H1 (cell line): Measurements from ENCODE around the gene COPS9.

Experiments
- CREB1 ChIP-seq: IDR thresholded peaks from 2 replicates; pipeline ENCODE4 v1.6.1; 2012; ENCODE audit warnings: inconsistent platforms
- CTCF ChIP-seq, 3 experiments: IDR thresholded peaks; 1 replicate in 2 of 3; 2 replicates in 1 of 3; pipeline versions ENCODE4 v1.5.1 to v1.6.1; 2011; ENCODE audit warnings: low read length in 3 of 3, mild to moderate bottlenecking in 3 of 3, inconsistent platforms in 2 of 3, low read depth in 1 of 3, moderate library complexity in 1 of 3; ENCODE audit not compliant: insufficient read depth in 1 of 3; ENCODE audit errors: control extremely low read depth in 1 of 3
- EZH2 ChIP-seq: fragments of 200-600 bp; sonication (generic); IDR thresholded peaks from 2 replicates; pipeline ENCODE4 v1.7.1; 2012; ENCODE audit warnings: low read depth, mild to moderate bottlenecking, moderate library complexity, low read length, inconsistent platforms; ENCODE audit not compliant: severe bottlenecking
- FOSL1 ChIP-seq: IDR thresholded peaks from 2 replicates; pipeline ENCODE4 v1.6.1; 2011; ENCODE audit warnings: mild to moderate bottlenecking, low read depth, low read length, moderate library complexity; ENCODE audit not compliant: insufficient read depth
- KDM1A ChIP-seq: fragments of 200-600, 300-600 bp; sonication (generic); IDR thresholded peaks from 2 replicates; pipeline ENCODE4 v1.7.1; 2016; ENCODE audit warnings: mild to moderate bottlenecking, low read length, borderline replicate concordance
- NRF1 ChIP-seq: IDR thresholded peaks from 2 replicates; pipeline ENCODE4 v1.6.1; 2011; ENCODE audit warnings: mild to moderate bottlenecking, low read depth, low read length, improper control_type of control experiment
- POLR2A ChIP-seq, 2 experiments: IDR thresholded peaks; 1 replicate in 1 of 2; 2 replicates in 1 of 2; pipeline ENCODE4 v1.6.1; 2011; ENCODE audit warnings: low read depth in 2 of 2, low read length in 2 of 2, mild to moderate bottlenecking in 2 of 2; ENCODE audit errors: control extremely low read depth in 1 of 2
- RAD21 ChIP-seq, 2 experiments: IDR thresholded peaks in 1 of 2; conservative IDR thresholded peaks in 1 of 2; 2 replicates each; pipeline ENCODE4 v1.6.1; 2011; ENCODE audit warnings: low read depth in 2 of 2, low read length in 2 of 2, improper control_type of control experiment in 1 of 2, inconsistent platforms in 1 of 2, mild to moderate bottlenecking in 1 of 2, moderate library complexity in 1 of 2
- RBBP5 ChIP-seq: IDR thresholded peaks from 2 replicates; pipeline ENCODE4 v1.7.1; 2012; ENCODE audit warnings: low read depth, mild to moderate bottlenecking, inconsistent platforms, low read length, moderate library complexity, borderline replicate concordance
- SIN3A ChIP-seq, 2 experiments: IDR thresholded peaks in 1 of 2; conservative IDR thresholded peaks in 1 of 2; 2 replicates each; pipeline ENCODE4 v1.6.1; 2011 to 2012; ENCODE audit warnings: low read length in 2 of 2, improper control_type of control experiment in 1 of 2, low read depth in 1 of 2, mild to moderate bottlenecking in 1 of 2
- TBP ChIP-seq: IDR thresholded peaks from 2 replicates; pipeline ENCODE4 v1.6.1; 2011; ENCODE audit warnings: low read depth, low read length, improper control_type of control experiment
- YY1 ChIP-seq: IDR thresholded peaks from 2 replicates; pipeline ENCODE4 v1.6.1; 2011; ENCODE audit warnings: low read depth, mild to moderate bottlenecking, low read length
- TF ChIP-seq, protein P1 (sequence below): IDR thresholded peaks from 2 replicates; pipeline ENCODE4 v1.6.1; 2012; ENCODE audit warnings: inconsistent platforms

DNA sequence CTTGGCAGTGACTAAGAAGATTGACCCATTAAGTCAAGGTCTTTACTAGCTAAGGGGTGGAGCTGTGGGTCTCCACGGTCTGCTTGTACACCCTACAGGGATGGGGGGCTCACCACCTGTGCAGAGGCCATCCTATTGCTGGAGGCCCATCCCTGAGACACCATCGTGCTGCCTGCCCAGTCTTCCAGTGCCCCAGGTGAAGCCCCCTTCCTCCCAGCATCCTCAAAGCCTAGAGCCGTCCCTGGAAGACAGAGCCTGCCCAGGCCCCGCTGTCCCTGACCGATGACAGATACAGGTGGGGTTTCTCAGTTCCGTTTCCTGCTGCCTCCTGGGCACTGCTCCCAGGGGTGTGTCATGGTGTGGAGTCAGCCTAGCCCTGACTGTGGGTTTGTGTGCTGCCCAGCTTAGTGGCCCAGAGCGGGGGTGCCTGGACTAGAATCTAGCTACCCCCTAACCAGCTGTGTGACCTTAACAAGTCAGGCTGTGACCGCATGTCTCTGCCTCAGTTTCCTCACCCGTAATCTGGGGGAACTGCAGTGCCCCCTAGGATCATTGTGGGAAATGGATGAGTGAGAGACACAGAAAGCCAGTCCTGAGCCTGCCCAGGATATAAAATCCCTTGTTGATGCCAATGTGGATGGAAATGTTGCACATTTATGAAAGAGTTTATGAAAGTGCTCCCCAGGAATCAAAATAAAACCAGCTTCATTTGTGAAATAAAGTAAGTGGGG lies 2.3 kb upstream of the COPS9 start:
- TF ChIP-seq CTCF (IDR thresholded peaks at IDR 0.05; ENCODE audit: control extremely low read depth in 1 of 3, insufficient read depth in 1 of 3, low read depth in 1 of 3, low read length in 3 of 3): no peak
- TF ChIP-seq POLR2A (IDR thresholded peaks at IDR 0.05; ENCODE audit: control extremely low read depth in 1 of 2, low read depth in 2 of 2, low read length in 2 of 2): no peak
- no peak for TF ChIP-seq NRF1
- no peak for TF ChIP-seq RAD21 (IDR thresholded peaks at IDR 0.05 in 1 of 2, conservative IDR thresholded peaks at IDR 0.05 in 1 of 2; ENCODE audit: low read depth in 2 of 2, low read length in 2 of 2)
- TF ChIP-seq YY1: no peak
- no peak for TF ChIP-seq FOSL1
- no peak for TF ChIP-seq EZH2
- TF ChIP-seq SIN3A (conservative IDR thresholded peaks at IDR 0.05 in 1 of 2, IDR thresholded peaks at IDR 0.05 in 1 of 2; ENCODE audit: low read depth in 1 of 2, low read length in 2 of 2): no peak
- TF ChIP-seq CREB1: no peak
- no peak for TF ChIP-seq RBBP5
- no peak for TF ChIP-seq KDM1A
- TF ChIP-seq, protein P1, sequence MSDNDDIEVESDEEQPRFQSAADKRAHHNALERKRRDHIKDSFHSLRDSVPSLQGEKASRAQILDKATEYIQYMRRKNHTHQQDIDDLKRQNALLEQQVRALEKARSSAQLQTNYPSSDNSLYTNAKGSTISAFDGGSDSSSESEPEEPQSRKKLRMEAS: no peak
- TF ChIP-seq TBP: no peak
